ENCODE measurements around the gene TMEM80.

DNA sequence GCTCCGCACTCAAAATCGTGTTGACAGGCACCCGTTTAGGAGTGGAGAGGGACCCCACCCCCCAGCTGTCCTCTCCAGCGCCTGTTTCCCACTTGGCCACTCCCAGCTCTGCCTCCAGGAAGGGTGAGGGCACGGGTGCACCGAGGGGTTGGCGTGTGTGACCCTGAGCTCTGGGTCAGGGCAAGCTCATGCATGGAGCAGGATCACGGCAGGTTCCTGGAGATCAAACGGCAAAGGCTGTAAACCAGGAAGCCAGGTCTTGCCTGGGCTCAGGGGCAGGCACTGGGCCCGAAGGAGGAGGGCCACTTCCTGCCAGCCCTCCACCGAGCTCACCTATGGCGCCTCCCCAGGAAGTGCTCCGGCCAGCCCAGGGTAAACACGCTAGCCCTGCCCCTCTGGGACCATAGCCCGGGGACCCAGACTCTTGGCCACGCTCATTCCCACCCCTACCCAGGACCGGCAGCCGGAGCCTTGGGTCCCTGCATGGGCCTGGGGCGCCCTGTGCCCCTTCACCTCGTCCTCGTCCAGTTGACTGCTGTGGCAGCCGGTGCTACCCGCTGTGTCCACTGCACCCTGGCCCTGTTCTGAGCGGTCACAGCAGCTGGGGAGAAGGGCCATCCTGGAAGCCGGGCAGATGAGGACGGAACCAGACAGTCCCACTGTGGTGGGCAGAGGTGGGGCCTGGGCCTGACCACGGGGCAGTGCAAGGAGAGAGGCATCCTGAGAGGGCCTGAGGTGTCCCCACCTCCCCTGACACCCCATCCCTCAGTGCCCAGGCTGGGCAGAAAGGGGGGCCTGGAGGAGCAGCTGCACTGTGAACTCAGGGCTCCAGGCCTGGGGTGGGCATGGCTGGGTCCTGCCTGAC is 9.4 kb downstream of the TMEM80 start:
- TF ChIP-seq JUNB (IDR thresholded peaks at IDR 0.05) (no peak), SIX5 (IDR thresholded peaks at IDR 0.05; ENCODE audit: low read depth, low read length, severe bottlenecking) (no peak), CHD2 (IDR thresholded peaks at IDR 0.05; ENCODE audit: borderline replicate concordance, low read depth, low read length) (no peak), SMAD1 (IDR thresholded peaks at IDR 0.05; ENCODE audit: low read depth, partially characterized antibody) (no peak), EP300 (IDR thresholded peaks at IDR 0.05; ENCODE audit: borderline replicate concordance in 1 of 2, control insufficient read depth in 1 of 2, low read depth in 2 of 2, low read length in 2 of 2) (no peak), RAD21 (IDR thresholded peaks at IDR 0.05; ENCODE audit: insufficient read depth, low read depth, low read length) (no peak), SIN3A (IDR thresholded peaks at IDR 0.05; ENCODE audit: low read depth, low read length) (no peak), GABPA (IDR thresholded peaks at IDR 0.05; ENCODE audit: low read depth) (no peak), ZNF24 (IDR thresholded peaks at IDR 0.05) (no peak), CTCF (IDR thresholded peaks at IDR 0.05 in 2 of 3, conservative IDR thresholded peaks at IDR 0.05 in 1 of 3; ENCODE audit: control insufficient read depth in 2 of 3, extremely low read depth in 1 of 3, insufficient read depth in 1 of 3, low read depth in 3 of 3, low read length in 3 of 3) (no peak)
- TF ChIP-seq, protein P1, sequence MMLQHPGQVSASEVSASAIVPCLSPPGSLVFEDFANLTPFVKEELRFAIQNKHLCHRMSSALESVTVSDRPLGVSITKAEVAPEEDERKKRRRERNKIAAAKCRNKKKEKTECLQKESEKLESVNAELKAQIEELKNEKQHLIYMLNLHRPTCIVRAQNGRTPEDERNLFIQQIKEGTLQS (IDR thresholded peaks at IDR 0.05; ENCODE audit: borderline replicate concordance, extremely low read depth, low read depth, low read length): no peak

Data from GM12878 (cell line).